HL-60 (cell line): Measurements from ENCODE around the gene DUSP5.

Source experiments
- POLR2AphosphoS5 ChIP-seq: IDR thresholded peaks from 2 replicates; pipeline ENCODE4 v1.6.1; 2012; ENCODE audit warnings: low read depth
- SPI1 ChIP-seq: IDR thresholded peaks from 2 replicates; pipeline ENCODE4 v1.6.1; 2012; ENCODE audit warnings: low read depth, mild to moderate bottlenecking, borderline replicate concordance
- TF ChIP-seq, protein P1 (sequence below): IDR thresholded peaks from one replicate; pipeline ENCODE4 v1.5.1; 2011; ENCODE audit warnings: low read length, control low read depth, inconsistent platforms; ENCODE audit not compliant: insufficient read depth
- TF ChIP-seq, protein P2 (sequence below): IDR thresholded peaks from 2 replicates; pipeline ENCODE4 v1.6.1; 2012; ENCODE audit warnings: low read depth; ENCODE audit not compliant: insufficient replicate concordance

- TF ChIP-seq, protein P1, sequence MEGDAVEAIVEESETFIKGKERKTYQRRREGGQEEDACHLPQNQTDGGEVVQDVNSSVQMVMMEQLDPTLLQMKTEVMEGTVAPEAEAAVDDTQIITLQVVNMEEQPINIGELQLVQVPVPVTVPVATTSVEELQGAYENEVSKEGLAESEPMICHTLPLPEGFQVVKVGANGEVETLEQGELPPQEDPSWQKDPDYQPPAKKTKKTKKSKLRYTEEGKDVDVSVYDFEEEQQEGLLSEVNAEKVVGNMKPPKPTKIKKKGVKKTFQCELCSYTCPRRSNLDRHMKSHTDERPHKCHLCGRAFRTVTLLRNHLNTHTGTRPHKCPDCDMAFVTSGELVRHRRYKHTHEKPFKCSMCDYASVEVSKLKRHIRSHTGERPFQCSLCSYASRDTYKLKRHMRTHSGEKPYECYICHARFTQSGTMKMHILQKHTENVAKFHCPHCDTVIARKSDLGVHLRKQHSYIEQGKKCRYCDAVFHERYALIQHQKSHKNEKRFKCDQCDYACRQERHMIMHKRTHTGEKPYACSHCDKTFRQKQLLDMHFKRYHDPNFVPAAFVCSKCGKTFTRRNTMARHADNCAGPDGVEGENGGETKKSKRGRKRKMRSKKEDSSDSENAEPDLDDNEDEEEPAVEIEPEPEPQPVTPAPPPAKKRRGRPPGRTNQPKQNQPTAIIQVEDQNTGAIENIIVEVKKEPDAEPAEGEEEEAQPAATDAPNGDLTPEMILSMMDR = no peak
- TF ChIP-seq POLR2AphosphoS5 = no peak
- TF ChIP-seq, protein P2, sequence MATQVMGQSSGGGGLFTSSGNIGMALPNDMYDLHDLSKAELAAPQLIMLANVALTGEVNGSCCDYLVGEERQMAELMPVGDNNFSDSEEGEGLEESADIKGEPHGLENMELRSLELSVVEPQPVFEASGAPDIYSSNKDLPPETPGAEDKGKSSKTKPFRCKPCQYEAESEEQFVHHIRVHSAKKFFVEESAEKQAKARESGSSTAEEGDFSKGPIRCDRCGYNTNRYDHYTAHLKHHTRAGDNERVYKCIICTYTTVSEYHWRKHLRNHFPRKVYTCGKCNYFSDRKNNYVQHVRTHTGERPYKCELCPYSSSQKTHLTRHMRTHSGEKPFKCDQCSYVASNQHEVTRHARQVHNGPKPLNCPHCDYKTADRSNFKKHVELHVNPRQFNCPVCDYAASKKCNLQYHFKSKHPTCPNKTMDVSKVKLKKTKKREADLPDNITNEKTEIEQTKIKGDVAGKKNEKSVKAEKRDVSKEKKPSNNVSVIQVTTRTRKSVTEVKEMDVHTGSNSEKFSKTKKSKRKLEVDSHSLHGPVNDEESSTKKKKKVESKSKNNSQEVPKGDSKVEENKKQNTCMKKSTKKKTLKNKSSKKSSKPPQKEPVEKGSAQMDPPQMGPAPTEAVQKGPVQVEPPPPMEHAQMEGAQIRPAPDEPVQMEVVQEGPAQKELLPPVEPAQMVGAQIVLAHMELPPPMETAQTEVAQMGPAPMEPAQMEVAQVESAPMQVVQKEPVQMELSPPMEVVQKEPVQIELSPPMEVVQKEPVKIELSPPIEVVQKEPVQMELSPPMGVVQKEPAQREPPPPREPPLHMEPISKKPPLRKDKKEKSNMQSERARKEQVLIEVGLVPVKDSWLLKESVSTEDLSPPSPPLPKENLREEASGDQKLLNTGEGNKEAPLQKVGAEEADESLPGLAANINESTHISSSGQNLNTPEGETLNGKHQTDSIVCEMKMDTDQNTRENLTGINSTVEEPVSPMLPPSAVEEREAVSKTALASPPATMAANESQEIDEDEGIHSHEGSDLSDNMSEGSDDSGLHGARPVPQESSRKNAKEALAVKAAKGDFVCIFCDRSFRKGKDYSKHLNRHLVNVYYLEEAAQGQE = no peak
- peak; percentile 68; the same call in 1 of the 2 replicates for TF ChIP-seq SPI1
These were observed 35.4 kb downstream of the DUSP5 start for GRCh38 chr10:110533149-110533548.
